Kidney (tissue), 14 donors: ENCODE measurements around the gene PEPD. TPM values are rescaled to one million over a fixed set of nuclear protein-coding genes. Genes with fewer than 3 reads are reported as not detected.
A peak's percentile ranks its signal among the peaks of the same experiment; 100 is the strongest.

ENCODE experiments used
- DNase-seq, 5 donors: peaks; one replicate each; pipeline ENCODE4 v3.0.0-alpha.2; 2013 to 2020
- FAIRE-seq: peaks from 2 replicates; lab custom pipeline; 2012; peaks lifted over from hg19 to GRCh38; lab: Jason Lieb, UNC
- H3K27ac ChIP-seq, 2 donors: one replicate each; pipeline ENCODE4 v1.7.0; 2013; ENCODE audit warnings: low read depth in 2 of 2, low read length in 2 of 2, inconsistent platforms in 1 of 2
- H3K27me3 ChIP-seq: one replicate; pipeline ENCODE4 v1.7.1; 2013; ENCODE audit warnings: low read length, inconsistent platforms; ENCODE audit not compliant: control insufficient read depth, insufficient read depth
- H3K36me3 ChIP-seq, 3 donors: one replicate each; pipeline versions ENCODE4 v1.7.0 to v1.7.1; 2013; ENCODE audit warnings: low read length in 3 of 3, control low read depth in 1 of 3, inconsistent platforms in 1 of 3; ENCODE audit not compliant: insufficient read depth in 3 of 3, control insufficient read depth in 2 of 3
- H3K4me1 ChIP-seq, 3 donors: one replicate each; pipeline versions ENCODE4 v1.7.0 to v1.7.1; 2013; ENCODE audit warnings: low read length in 3 of 3, inconsistent platforms in 1 of 3, low read depth in 1 of 3; ENCODE audit not compliant: control insufficient read depth in 2 of 3, insufficient read depth in 2 of 3
- H3K4me3 ChIP-seq, 3 donors: one replicate each; pipeline versions ENCODE4 v1.7.0 to v1.8.1; 2013; ENCODE audit warnings: low read length in 3 of 3, control low read depth in 1 of 3, inconsistent platforms in 1 of 3
- H3K9ac ChIP-seq, 3 donors: one replicate each; pipeline versions ENCODE4 v1.7.0 to v1.7.1; 2013; ENCODE audit warnings: low read length in 3 of 3, control low read depth in 1 of 3, inconsistent platforms in 1 of 3
- H3K9me3 ChIP-seq, 3 donors: one replicate each; pipeline versions ENCODE4 v1.7.0 to v1.7.1; 2013; ENCODE audit warnings: low read length in 3 of 3, control low read depth in 1 of 3, inconsistent platforms in 1 of 3; ENCODE audit not compliant: control insufficient read depth in 2 of 3, insufficient read depth in 1 of 3
- CTCF ChIP-seq: IDR thresholded peaks from 3 replicates; pipeline ENCODE4 v1.5.1; 2012; ENCODE audit warnings: mild to moderate bottlenecking, moderate library complexity, borderline replicate concordance; ENCODE audit not compliant: insufficient read depth; ENCODE audit errors: extremely low read depth
- intact Hi-C: fragments of 100-400 bp; cut with DNase I; formaldehyde crosslinking; loops from one replicate; pipeline ENCODE4 v1.11.1; 2022
- polyA plus RNA-seq: library from polyadenylated mRNA; stranded (reverse); fragments of 350-450 nt; fragmentation: Illumina TruSeq; extraction: RNeasy Lipid Tissue Mini Kit (QIAGEN cat#74804); gene quantifications from one replicate; pipeline ENCODE4 v1.2.3, GENCODE V29; 2014; ENCODE audit warnings: low read depth, low replicate concordance; ENCODE audit not compliant: insufficient read depth
- total RNA-seq: library from RNA; stranded (reverse); fragmentation: NEBNext Ultra II Directional; extraction: Animal tissue kit (Norgen Biotek cat#: 25700); gene quantifications from one replicate; pipeline ENCODE4 v1.2.1, GENCODE V29; 2021
- donor health status: control.
- donor health status: control.
- donor health status: control.
- donor health status: control.
- donor health status: control.
- donor health status: DM: yes; HTN: yes; CAD: no.
- donor health status: Normal renal cell carcinoma (clear cell type).

Gene PEPD
- total and polyA plus RNA-seq, 2 donors from 2014 or later: 71.4 to 402 TPM

DNA sequence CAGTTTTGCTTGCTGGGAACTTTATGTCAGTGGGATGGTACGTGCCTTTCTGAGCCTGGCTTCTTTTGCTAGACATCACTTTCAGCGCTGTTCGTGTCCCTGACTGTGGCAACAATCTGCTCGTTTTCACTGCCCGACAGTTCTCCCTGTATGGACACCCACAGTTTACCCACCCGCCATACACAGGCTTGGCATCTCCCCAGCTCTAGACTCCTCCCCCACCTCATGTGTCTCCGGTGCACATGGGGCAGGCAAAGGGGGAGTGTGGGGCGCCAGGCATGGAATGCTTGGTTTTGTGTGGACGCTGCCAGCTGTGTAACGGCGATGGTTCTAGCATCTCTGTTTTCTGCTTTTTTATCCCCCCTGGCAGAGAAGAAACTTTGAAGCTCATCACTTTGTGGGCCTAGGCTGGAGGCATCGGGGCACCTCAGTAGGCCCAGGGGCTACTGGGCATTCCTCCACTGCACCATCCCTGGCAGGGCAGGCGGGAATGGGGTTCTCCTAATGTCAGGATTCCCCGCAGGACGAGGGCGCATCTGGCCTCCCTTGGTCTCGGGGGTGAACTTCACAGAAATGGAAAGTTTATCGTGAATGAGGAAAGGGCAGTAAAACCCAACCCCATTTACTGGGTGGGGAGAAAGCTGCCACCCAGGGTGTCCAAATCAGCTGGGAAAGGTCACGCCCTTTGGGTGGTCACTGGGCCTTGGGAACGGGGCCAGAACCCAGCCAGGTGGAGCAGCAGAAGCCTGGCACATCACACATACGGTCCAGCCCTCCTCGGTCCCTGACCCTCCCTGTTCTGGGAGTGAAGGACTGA, 87.3 kb downstream of the PEPD start:
- no peaks in the 10 kb centered on the region for H3K27me3 ChIP-seq
- intact Hi-C loops: no loop called here
- no peaks in the 10 kb centered on the region for H3K36me3 ChIP-seq
- H3K9me3 ChIP-seq: no peaks in the 10 kb centered on the region
- no peak overlapping the region for H3K9ac ChIP-seq
- DNase-seq (peak in 2 of 5 donors; percentile 28 to 40), FAIRE-seq (no peak)
- no peak overlapping the region for H3K4me3 ChIP-seq
- H3K4me1 ChIP-seq: peaks cover 0 to 14% (median 6%) of the 10 kb centered on the region in 3 donors
- TF ChIP-seq CTCF: no peak
- no peak overlapping the region for H3K27ac ChIP-seq

GRCh38 chr19:33432446-33433170, 89.0 kb downstream of the PEPD start:
- Histone ChIP-seq H3K36me3 (no peaks in the 10 kb centered on the region), H3K9ac (no peak overlapping the region), H3K27ac (no peak overlapping the region), H3K9me3 (no peaks in the 10 kb centered on the region), H3K4me3 (no peak overlapping the region), H3K4me1 (peaks cover 0 to 6% (median 5%) of the 10 kb centered on the region in 3 donors), H3K27me3 (no peaks in the 10 kb centered on the region)
- no peak for TF ChIP-seq CTCF
- DNase-seq: peak in 2 of 5 donors; percentile 28 to 52
- no peak for FAIRE-seq
- intact Hi-C loops: no loop called here

- peak in 2 of 5 donors; percentile 3 to 23 for DNase-seq
- no peak for TF ChIP-seq CTCF
- Histone ChIP-seq H3K4me1 (peaks cover 0 to 4% (median 4%) of the 10 kb centered on the region in 3 donors), H3K9ac (no peak overlapping the region), H3K36me3 (no peaks in the 10 kb centered on the region), H3K9me3 (no peaks in the 10 kb centered on the region), H3K27me3 (no peaks in the 10 kb centered on the region), H3K4me3 (no peak overlapping the region), H3K27ac (no peak overlapping the region)
- no peak for FAIRE-seq
- intact Hi-C loops: no loop called here
Observed at GRCh38 chr19:33432015-33432414, 89.6 kb downstream of the PEPD start.
